HFFc6 (cell line): ENCODE data around the gene ARMCX4. TPM values are rescaled to one million over a fixed set of nuclear protein-coding genes. Genes with fewer than 3 reads are reported as not detected.
"Not testable (repeated sequence)": the region's sequence is repeated elsewhere in the genome, so short reads cannot be mapped to it uniquely, and the experiment has no call there.

ENCODE experiments used
- DNase-seq: peaks from one replicate; pipeline ENCODE4 v3.0.0-alpha.2; 2018
- H3K27ac Mint-ChIP-seq: 2 replicates; pipeline ENCODE4 v1.8.0; 2020; ENCODE audit warnings: mild to moderate bottlenecking, mixed read lengths
- H3K27me3 Mint-ChIP-seq: 2 replicates; pipeline ENCODE4 v1.8.0; 2021; ENCODE audit warnings: mild to moderate bottlenecking, moderate library complexity, mixed read lengths; ENCODE audit not compliant: insufficient read depth
- H3K36me3 Mint-ChIP-seq: 2 replicates; pipeline ENCODE4 v1.8.0; 2021; ENCODE audit warnings: low read depth, mixed read lengths
- H3K4me1 Mint-ChIP-seq: 2 replicates; pipeline ENCODE4 v1.8.0; 2020; ENCODE audit warnings: low read depth, mixed read lengths
- H3K4me3 Mint-ChIP-seq: 2 replicates; pipeline ENCODE4 v1.8.0; 2020; ENCODE audit warnings: mild to moderate bottlenecking, moderate library complexity, mixed read lengths
- H3K9me3 Mint-ChIP-seq: 2 replicates; pipeline ENCODE4 v1.8.0; 2020; ENCODE audit warnings: mild to moderate bottlenecking, mixed read lengths
- CTCF ChIP-seq: fragments of 200-600 bp; sonication (generic); IDR thresholded peaks from 2 replicates; pipeline ENCODE4 v1.5.0; 2021; ENCODE audit warnings: antibody characterized with exemption, mild to moderate bottlenecking
- total RNA-seq, 6 experiments: library from RNA; stranded (reverse); fragmentation: NEBNext Ultra II Directional; extraction: Animal tissue kit (Norgen Biotek cat#: 25700); gene quantifications; 2 replicates in 1 of 6; 3 replicates in 5 of 6; pipeline ENCODE4 v1.2.3, GENCODE V29; 2021

ARMCX4 gene
- total RNA-seq, 6 experiments from 2014 or later = 11.1 to 14.7 (median 12.9) TPM

- Mint-ChIP-seq H3K9me3 (no peaks in the 10 kb centered on the region), H3K27me3 (peaks cover 3% of the 10 kb centered on the region; the same call in 1 of the 2 replicates), H3K36me3 (peaks cover 9% of the 10 kb centered on the region; the same call in 1 of the 2 replicates), H3K4me3 (no peak overlapping the region), H3K27ac (no peak overlapping the region), H3K4me1 (peaks cover 10% of the 10 kb centered on the region)
- no peak for DNase-seq
- TF ChIP-seq CTCF = no peak
These were observed 1.1 kb upstream of the ARMCX4 start for GRCh38 chrX:101484135-101484534.

GRCh38 chrX:101488796-101489195 lies 3.5 kb downstream of the ARMCX4 start:
- no peak overlapping the region for H3K27ac Mint-ChIP-seq
- no peak overlapping the region for H3K4me3 Mint-ChIP-seq
- no peak for DNase-seq
- peaks cover 9% of the 10 kb centered on the region for H3K4me1 Mint-ChIP-seq
- H3K27me3 Mint-ChIP-seq = peaks cover 5% of the 10 kb centered on the region; the same call in 1 of the 2 replicates
- H3K36me3 Mint-ChIP-seq = peaks cover 17% of the 10 kb centered on the region; the same call in 1 of the 2 replicates
- TF ChIP-seq CTCF = no peak
- H3K9me3 Mint-ChIP-seq = no peaks in the 10 kb centered on the region

GRCh38 chrX:101491943-101492342 lies 6.7 kb downstream of the ARMCX4 start:
- H3K27me3 Mint-ChIP-seq = peaks cover 3% of the 10 kb centered on the region; the same call in 1 of the 2 replicates
- H3K9me3 Mint-ChIP-seq = no peaks in the 10 kb centered on the region
- no peak for DNase-seq
- no peak overlapping the region for H3K4me3 Mint-ChIP-seq
- no peak overlapping the region for H3K27ac Mint-ChIP-seq
- peaks cover 10% of the 10 kb centered on the region for H3K4me1 Mint-ChIP-seq
- peaks cover 17% of the 10 kb centered on the region; the same call in 1 of the 2 replicates for H3K36me3 Mint-ChIP-seq
- TF ChIP-seq CTCF = no peak

DNA sequence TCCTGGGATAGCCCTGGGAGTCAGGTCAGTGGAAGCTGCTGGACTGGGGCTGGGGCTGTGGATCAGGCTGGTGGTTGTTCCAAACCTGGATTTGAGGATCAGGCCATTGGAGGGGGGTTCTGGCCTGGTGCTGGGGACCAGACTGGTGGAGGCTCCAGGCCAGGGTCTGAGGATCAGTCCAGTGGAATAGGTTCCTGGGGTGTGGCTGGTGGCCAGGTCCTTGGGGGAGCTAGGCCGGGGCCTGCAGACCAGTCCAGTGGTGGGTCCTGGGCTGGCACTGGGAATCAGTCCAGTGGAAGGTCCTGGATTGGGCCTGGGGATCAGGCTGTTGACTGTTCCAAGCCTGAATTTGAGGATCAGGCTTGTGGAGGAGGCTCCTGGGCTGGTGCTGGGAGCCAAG lies 8.0 kb downstream of the ARMCX4 start:
- H3K27me3 Mint-ChIP-seq = peaks cover 3% of the 10 kb centered on the region; the same call in 1 of the 2 replicates
- no peak for TF ChIP-seq CTCF
- H3K4me3 Mint-ChIP-seq = no peak overlapping the region
- H3K36me3 Mint-ChIP-seq = peaks cover 17% of the 10 kb centered on the region; the same call in 1 of the 2 replicates
- no peak overlapping the region for H3K27ac Mint-ChIP-seq
- peaks cover 10% of the 10 kb centered on the region for H3K4me1 Mint-ChIP-seq
- DNase-seq = no peak
- H3K9me3 Mint-ChIP-seq = no peaks in the 10 kb centered on the region

DNA sequence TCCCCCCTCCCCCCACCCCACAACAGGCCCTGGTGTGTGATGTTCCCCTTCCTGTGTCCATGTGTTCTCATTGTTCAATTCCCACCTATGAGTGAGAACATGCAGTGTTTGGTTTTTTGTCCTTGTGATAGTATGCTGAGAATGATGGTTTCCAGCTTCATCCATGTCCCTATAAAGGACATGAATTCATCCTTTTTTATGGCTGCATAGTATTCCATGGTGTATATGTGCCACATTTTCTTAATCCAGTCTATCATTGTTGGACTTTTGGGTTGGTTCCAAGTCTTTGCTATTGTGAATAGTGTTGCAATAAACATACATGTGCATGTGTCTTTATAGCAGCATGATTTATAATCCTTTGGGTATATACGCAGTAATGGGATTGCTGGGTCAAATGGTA lies 17.7 kb downstream of the ARMCX4 start:
- peaks cover 11% of the 10 kb centered on the region; the same call in 1 of the 2 replicates for H3K36me3 Mint-ChIP-seq
- not testable (repeated sequence) for H3K4me1 Mint-ChIP-seq, H3K4me3 Mint-ChIP-seq, DNase-seq, H3K9me3 Mint-ChIP-seq, H3K27me3 Mint-ChIP-seq, H3K27ac Mint-ChIP-seq

DNA sequence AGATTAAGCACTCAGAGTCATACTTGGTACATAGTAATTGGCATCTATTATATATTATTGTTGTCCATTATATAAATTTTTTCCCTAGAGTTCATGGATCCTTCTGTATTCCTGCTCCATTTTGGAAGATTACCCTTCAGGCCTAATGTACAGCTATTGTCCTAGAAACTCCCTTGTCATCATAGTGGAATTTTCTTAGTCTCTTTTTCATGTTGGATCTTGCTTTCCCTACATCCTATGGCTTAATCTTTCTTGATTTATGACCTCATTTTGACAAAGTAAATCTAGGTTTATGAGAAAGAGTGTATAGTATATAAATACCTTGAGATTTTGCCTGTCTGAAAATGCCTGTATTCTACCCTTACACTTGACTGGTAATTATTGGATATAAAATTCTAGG lies 22.1 kb downstream of the ARMCX4 start:
- no peaks in the 10 kb centered on the region for H3K9me3 Mint-ChIP-seq
- H3K36me3 Mint-ChIP-seq = peaks cover 6% of the 10 kb centered on the region; the same call in 1 of the 2 replicates
- no peak overlapping the region for H3K4me3 Mint-ChIP-seq
- peaks cover 2% of the 10 kb centered on the region; the same call in 1 of the 2 replicates for H3K27me3 Mint-ChIP-seq
- H3K4me1 Mint-ChIP-seq = no peaks in the 10 kb centered on the region
- H3K27ac Mint-ChIP-seq = no peak overlapping the region
- no peak for DNase-seq
- TF ChIP-seq CTCF = no peak
